ENCODE measurements around the gene PDC. TPM values are rescaled to one million over a fixed set of nuclear protein-coding genes. Genes with fewer than 3 reads are reported as not detected.

The PDC gene
- total and polyA plus RNA-seq, 2 donors (not counting 3 experiments of a cell fraction or from before 2014, with no cell fraction given), result not detected

GRCh38 chr1:186494832-186495271, 33.9 kb upstream of the PDC start:
- no peak overlapping the region for H3K4me2 ChIP-seq (ENCODE audit: insufficient read depth, low read length)
- H3K27ac ChIP-seq (ENCODE audit: insufficient read depth, low read depth, low read length), result no peak overlapping the region
- CTCF ChIA-PET, result no interaction called here
- no peaks in the 10 kb centered on the region for H3K27me3 ChIP-seq (ENCODE audit: control insufficient read depth in 2 of 2, insufficient read depth in 2 of 2, low read length in 2 of 2)
- FAIRE-seq (peak; percentile 21), DNase-seq (ENCODE audit: low read depth, low spot score) (no peak)
- peaks cover 36% of the 10 kb centered on the region for H3K4me1 ChIP-seq (ENCODE audit: control insufficient read depth, extremely low read depth, insufficient read depth, low read length)
- TF ChIP-seq GATA2 (IDR thresholded peaks at IDR 0.05; ENCODE audit: insufficient read depth, insufficient read length, low read depth, low read length) (no peak), POLR2A (IDR thresholded peaks at IDR 0.05; ENCODE audit: low read depth, low read length) (no peak)
- no TSS peak for BruUV-seq (replicated peaks)
- H4K20me1 ChIP-seq (replicated peaks; ENCODE audit: control insufficient read depth, extremely low read depth, insufficient read depth, low read length), result no peaks in the 10 kb centered on the region
- intact Hi-C loops (cut with micrococcal nuclease), result loop anchor here (5.0 kb wide), 1 partner anchor 107 kb away; no protein-coding TSS in a partner anchor
- no peak overlapping the region for H3K9ac ChIP-seq (replicated peaks; ENCODE audit: extremely low read depth, insufficient read depth, low read length)
- H3K36me3 ChIP-seq (ENCODE audit: control insufficient read depth in 2 of 2, extremely low read depth in 1 of 2, insufficient read depth in 2 of 2, low read length in 2 of 2), result no peaks in the 10 kb centered on the region
- H3K79me2 ChIP-seq (ENCODE audit: control insufficient read depth, insufficient read depth, low read length), result no peaks in the 10 kb centered on the region
- H3K9me3 ChIP-seq (replicated peaks; ENCODE audit: control insufficient read depth, insufficient read depth, low read length), result no peaks in the 10 kb centered on the region
- POLR2A ChIA-PET, result no interaction called here
- H2AFZ ChIP-seq (ENCODE audit: low read depth, low read length), result no peak overlapping the region
- dilution Hi-C loops (cut with MboI; ENCODE audit: extremely low pct_ligation_motif_present, low sequenced_read_pairs), result no loop called here
- H3K4me3 ChIP-seq (replicated peaks in 1 of 3; ENCODE audit: insufficient read depth in 1 of 3, low read depth in 1 of 3, low read length in 3 of 3), result no peak overlapping the region
- no peaks in the 10 kb centered on the region for H3K9me1 ChIP-seq (replicated peaks; ENCODE audit: control insufficient read depth, extremely low read depth, insufficient read depth, low read length)

GRCh38 chr1:186492531-186493291, 31.8 kb upstream of the PDC start:
- POLR2A ChIA-PET, result no interaction called here
- CTCF ChIA-PET, result interaction anchor here (0.8 to 1.4 kb wide), 4 partner anchors 9 to 190 kb away, joined by 5 to 8 read pairs (median 7); no protein-coding TSS in a partner anchor
- peak; percentile 59 for DNase-seq (ENCODE audit: low read depth, low spot score)
- intact Hi-C loops (cut with micrococcal nuclease) (no loop called here), dilution Hi-C loops (cut with MboI; ENCODE audit: extremely low pct_ligation_motif_present, low sequenced_read_pairs) (no loop called here)
- Histone ChIP-seq H2AFZ (ENCODE audit: low read depth, low read length) (peak overlapping the region; percentile 42), H3K4me1 (ENCODE audit: control insufficient read depth, extremely low read depth, insufficient read depth, low read length) (peaks cover 17% of the 10 kb centered on the region), H3K9me1 (replicated peaks; ENCODE audit: control insufficient read depth, extremely low read depth, insufficient read depth, low read length) (no peaks in the 10 kb centered on the region), H3K4me3 (replicated peaks in 1 of 3; ENCODE audit: insufficient read depth in 1 of 3, low read depth in 1 of 3, low read length in 3 of 3) (peak overlapping the region in 1 of 3 experiments; percentile 35), H3K27ac (ENCODE audit: insufficient read depth, low read depth, low read length) (peak overlapping the region; percentile 32), H3K9me3 (replicated peaks; ENCODE audit: control insufficient read depth, insufficient read depth, low read length) (no peaks in the 10 kb centered on the region), H3K36me3 (ENCODE audit: control insufficient read depth in 2 of 2, extremely low read depth in 1 of 2, insufficient read depth in 2 of 2, low read length in 2 of 2) (no peaks in the 10 kb centered on the region), H3K9ac (replicated peaks; ENCODE audit: extremely low read depth, insufficient read depth, low read length) (peak overlapping the region; percentile 62), H3K79me2 (ENCODE audit: control insufficient read depth, insufficient read depth, low read length) (no peaks in the 10 kb centered on the region), H4K20me1 (replicated peaks; ENCODE audit: control insufficient read depth, extremely low read depth, insufficient read depth, low read length) (no peaks in the 10 kb centered on the region), H3K27me3 (ENCODE audit: control insufficient read depth in 2 of 2, insufficient read depth in 2 of 2, low read length in 2 of 2) (no peaks in the 10 kb centered on the region), H3K4me2 (ENCODE audit: insufficient read depth, low read length) (peak overlapping the region; percentile 84)
- no TSS peak for BruUV-seq (replicated peaks)
- FAIRE-seq, result peak; percentile 72
- peak; percentile 85 for TF ChIP-seq GATA2 (IDR thresholded peaks at IDR 0.05; ENCODE audit: insufficient read depth, insufficient read length, low read depth, low read length)
- TF ChIP-seq MAX (IDR thresholded peaks at IDR 0.05; ENCODE audit: insufficient read depth, insufficient read length), result no peak

Measured in endothelial cell of umbilical vein (primary cell).